GM12874 (cell line): Measurements from ENCODE around the gene ROBO1.

ENCODE experiments used
- CTCF ChIP-seq: IDR thresholded peaks from 2 replicates; pipeline ENCODE4 v1.5.1; 2011; ENCODE audit warnings: low read depth, mild to moderate bottlenecking, control low read depth, low read length, moderate library complexity; ENCODE audit not compliant: insufficient read depth

The ROBO1 gene

DNA sequence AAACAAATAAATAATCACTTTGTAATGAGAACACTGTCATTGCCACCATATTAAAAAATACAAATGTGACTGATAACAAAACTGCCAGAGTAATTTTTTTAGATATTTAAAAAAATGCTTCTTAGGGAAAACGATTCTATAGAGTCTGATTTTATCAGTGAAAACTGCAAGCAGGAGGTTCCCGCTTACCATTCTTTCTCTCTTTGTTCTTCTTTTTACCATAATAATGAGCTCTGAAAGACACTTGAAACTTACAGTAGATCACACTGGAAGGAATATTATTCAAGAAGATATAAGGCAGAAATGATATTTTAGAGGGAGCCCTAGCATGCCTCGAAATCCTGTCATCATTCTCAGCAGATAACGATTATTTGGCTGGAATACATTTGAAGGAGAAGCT is 701.3 kb downstream of the ROBO1 start:
- no peak for TF ChIP-seq CTCF

GRCh38 chr3:79063624-79064023 is 704.2 kb downstream of the ROBO1 start:
- no peak for TF ChIP-seq CTCF

- TF ChIP-seq CTCF: no peak
Observed at GRCh38 chr3:79057756-79058155, 710.0 kb downstream of the ROBO1 start.

- no peak for TF ChIP-seq CTCF
Observed at GRCh38 chr3:79056498-79056897, 711.3 kb downstream of the ROBO1 start.

DNA sequence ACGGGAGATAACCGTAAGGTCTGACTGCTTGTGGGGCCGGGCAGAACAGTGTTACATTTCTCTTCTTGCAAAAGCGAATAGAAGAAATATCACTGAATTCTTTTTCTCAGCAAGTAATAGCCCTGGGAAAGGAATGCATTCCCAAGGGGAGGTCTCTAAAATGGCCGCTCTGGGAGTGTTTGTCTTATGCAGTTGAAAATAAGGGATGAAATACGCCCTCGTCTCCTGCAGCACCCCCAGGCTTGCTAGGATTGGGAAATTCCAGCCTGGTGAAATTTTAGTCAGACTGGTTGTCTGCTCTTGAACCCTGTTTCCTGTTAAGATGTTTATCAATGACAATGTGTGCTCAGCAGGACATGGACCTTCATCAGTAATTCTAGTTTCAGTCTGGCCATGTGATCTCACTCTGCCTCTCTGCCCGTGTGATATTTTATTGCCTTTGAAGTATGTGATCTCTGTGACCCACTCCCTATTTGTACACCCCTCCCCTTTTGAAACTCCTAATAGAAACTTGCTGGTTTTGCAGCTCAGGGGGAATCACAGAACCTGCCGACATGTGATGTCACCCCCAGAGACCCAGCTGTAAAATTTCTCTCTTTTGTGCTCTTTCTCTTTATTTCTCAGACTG is 715.6 kb downstream of the ROBO1 start:
- TF ChIP-seq CTCF: no peak

- no peak for TF ChIP-seq CTCF
Observed at GRCh38 chr3:79047581-79047980, 720.2 kb downstream of the ROBO1 start.

DNA sequence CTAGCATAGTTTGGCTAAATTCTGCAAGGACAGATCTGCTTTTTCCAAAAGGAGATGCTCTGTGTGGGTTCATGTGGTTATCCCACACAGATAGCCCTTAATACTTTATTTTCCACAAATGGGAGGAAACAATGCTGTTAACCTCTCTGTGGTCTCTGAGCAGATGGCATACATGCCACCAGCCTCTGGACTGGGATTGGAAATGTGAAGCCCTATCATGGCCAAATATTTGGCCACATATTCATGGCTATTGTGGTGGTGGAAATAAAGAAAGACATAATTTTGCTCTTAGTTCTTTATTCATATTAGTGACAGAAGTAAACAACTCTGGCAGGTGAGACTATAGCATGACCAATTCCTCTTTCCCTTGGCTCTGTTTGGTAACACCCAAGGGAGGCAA is 726.2 kb downstream of the ROBO1 start:
- TF ChIP-seq CTCF: no peak
